DOHH2 (cell line): ENCODE data around the gene TXNRD2.
"Not testable (repeated sequence)": the region's sequence is repeated elsewhere in the genome, so short reads cannot be mapped to it uniquely, and the experiment has no call there.

Experiments
- H3F3A ChIP-seq: fragments of 200-600 bp; sonication (generic), shearing (Covaris generic); 2 replicates; pipeline ENCODE4 v1.6.0; 2016; ENCODE audit warnings: antibody characterized with exemption, mild to moderate bottlenecking; ENCODE audit not compliant: control insufficient read depth, insufficient read depth
- H3K27ac ChIP-seq: fragments of 200-600 bp; sonication (generic); 2 replicates; pipeline ENCODE4 v1.5.1; 2014; ENCODE audit warnings: low read depth, mild to moderate bottlenecking, low read length, moderate library complexity
- H3K27me3 ChIP-seq: fragments of 200-600 bp; sonication (generic); 2 replicates; pipeline ENCODE4 v1.6.1; 2014; ENCODE audit warnings: mild to moderate bottlenecking, low read length, mixed read lengths; ENCODE audit not compliant: control insufficient read depth
- H3K36me3 ChIP-seq: fragments of 200-600 bp; sonication (generic); 2 replicates; pipeline ENCODE4 v1.6.1; 2014; ENCODE audit warnings: mild to moderate bottlenecking, low read length, moderate library complexity, mixed read lengths; ENCODE audit not compliant: control insufficient read depth
- H3K4me1 ChIP-seq: fragments of 200-600 bp; sonication (generic); 2 replicates; pipeline ENCODE4 v1.6.1; 2014; ENCODE audit warnings: mild to moderate bottlenecking, low read length, mixed read lengths; ENCODE audit not compliant: control insufficient read depth
- H3K4me2 ChIP-seq: fragments of 200-600 bp; sonication (generic); 2 replicates; pipeline ENCODE4 v1.6.0; 2014; ENCODE audit warnings: mild to moderate bottlenecking, low read length, moderate library complexity
- H3K4me3 ChIP-seq: fragments of 200-600 bp; sonication (generic); 2 replicates; pipeline ENCODE4 v1.5.1; 2014; ENCODE audit warnings: mild to moderate bottlenecking, low read length, mixed read lengths
- H3K79me2 ChIP-seq: fragments of 200-600 bp; sonication (generic); 2 replicates; pipeline ENCODE4 v1.6.1; 2014; ENCODE audit warnings: mild to moderate bottlenecking, low read length, mixed read lengths; ENCODE audit not compliant: control insufficient read depth
- H3K9me2 ChIP-seq: fragments of 200-600 bp; sonication (generic); replicated peaks from 2 replicates; pipeline ENCODE4 v1.6.1; 2014; ENCODE audit warnings: mild to moderate bottlenecking, low read length, mixed read lengths; ENCODE audit not compliant: control insufficient read depth
- H3K9me3 ChIP-seq: fragments of 200-600 bp; sonication (generic); 2 replicates; pipeline ENCODE4 v1.6.1; 2014; ENCODE audit warnings: antibody characterized with exemption, low read length, mixed read lengths; ENCODE audit not compliant: control insufficient read depth, insufficient read depth
- H4K20me1 ChIP-seq: fragments of 200-600 bp; sonication (generic); 2 replicates; pipeline ENCODE4 v1.6.0; 2014; ENCODE audit warnings: low read depth, mild to moderate bottlenecking, antibody characterized with exemption, low read length, moderate library complexity; ENCODE audit not compliant: control insufficient read depth, insufficient read depth
- EZH2phosphoT487 ChIP-seq: fragments of 200-600 bp; sonication (generic); IDR thresholded peaks from 2 replicates; pipeline ENCODE4 v1.6.1; 2017; ENCODE audit warnings: borderline replicate concordance, mild to moderate bottlenecking, antibody characterized with exemption, low read length, moderate library complexity, mixed read lengths
- TF ChIP-seq, protein P1 (sequence below): fragments of 200-600 bp; sonication (generic); IDR thresholded peaks from one replicate; pipeline ENCODE4 v1.5.1; 2014; ENCODE audit warnings: antibody characterized with exemption, mild to moderate bottlenecking, low read depth, low read length; ENCODE audit not compliant: poor library complexity, severe bottlenecking

The TXNRD2 gene

DNA sequence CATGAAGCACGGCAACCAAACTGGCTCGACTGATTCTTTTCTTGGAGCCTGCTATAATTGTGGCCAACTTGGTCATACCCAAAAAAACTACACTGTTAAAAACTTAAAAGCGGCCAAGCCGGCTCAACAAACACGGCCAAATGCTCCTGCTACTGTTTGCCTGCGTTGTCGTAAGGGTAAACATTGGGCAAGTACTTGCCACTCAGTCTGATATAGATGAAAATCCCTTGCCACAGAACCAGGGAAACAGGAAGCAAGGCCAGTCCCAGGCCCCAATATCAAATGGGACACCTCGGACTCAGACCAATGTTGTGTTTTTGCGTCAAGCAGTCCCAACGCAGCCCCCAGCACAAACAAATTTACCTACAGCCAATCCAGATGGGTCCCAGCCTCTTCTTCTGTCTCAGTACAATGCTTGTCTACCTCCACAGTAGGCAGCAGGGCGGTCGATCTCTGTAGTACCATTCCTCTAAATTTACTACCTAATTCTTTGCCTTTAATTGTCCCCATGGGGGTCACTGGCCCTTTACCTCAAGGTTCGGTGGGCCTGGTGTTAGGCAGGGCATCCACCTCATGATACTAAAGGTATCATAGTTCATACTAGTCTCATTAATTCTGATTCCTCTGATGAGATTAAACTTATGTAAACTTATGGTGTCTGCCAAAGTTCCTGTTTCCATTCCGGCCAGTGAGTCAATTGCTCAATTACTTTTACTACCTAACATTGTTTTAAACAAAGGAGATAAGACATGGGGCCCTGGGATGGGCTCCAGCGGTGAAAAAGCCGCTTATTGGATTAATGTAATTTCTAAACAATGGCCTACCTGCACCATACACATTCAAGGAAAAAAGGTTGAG is 3.8 kb downstream of the TXNRD2 start:
- TF ChIP-seq, protein P1, sequence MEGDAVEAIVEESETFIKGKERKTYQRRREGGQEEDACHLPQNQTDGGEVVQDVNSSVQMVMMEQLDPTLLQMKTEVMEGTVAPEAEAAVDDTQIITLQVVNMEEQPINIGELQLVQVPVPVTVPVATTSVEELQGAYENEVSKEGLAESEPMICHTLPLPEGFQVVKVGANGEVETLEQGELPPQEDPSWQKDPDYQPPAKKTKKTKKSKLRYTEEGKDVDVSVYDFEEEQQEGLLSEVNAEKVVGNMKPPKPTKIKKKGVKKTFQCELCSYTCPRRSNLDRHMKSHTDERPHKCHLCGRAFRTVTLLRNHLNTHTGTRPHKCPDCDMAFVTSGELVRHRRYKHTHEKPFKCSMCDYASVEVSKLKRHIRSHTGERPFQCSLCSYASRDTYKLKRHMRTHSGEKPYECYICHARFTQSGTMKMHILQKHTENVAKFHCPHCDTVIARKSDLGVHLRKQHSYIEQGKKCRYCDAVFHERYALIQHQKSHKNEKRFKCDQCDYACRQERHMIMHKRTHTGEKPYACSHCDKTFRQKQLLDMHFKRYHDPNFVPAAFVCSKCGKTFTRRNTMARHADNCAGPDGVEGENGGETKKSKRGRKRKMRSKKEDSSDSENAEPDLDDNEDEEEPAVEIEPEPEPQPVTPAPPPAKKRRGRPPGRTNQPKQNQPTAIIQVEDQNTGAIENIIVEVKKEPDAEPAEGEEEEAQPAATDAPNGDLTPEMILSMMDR, result no peak
- TF ChIP-seq EZH2phosphoT487, result no peak
- H3K9me3 ChIP-seq, result no peaks in the 10 kb centered on the region
- H4K20me1 ChIP-seq, result no peaks in the 10 kb centered on the region
- H3K4me3 ChIP-seq, result no peak overlapping the region
- no peak overlapping the region for H3K4me2 ChIP-seq
- peaks cover 17% of the 10 kb centered on the region for H3K4me1 ChIP-seq
- peaks cover 20% of the 10 kb centered on the region for H3K79me2 ChIP-seq
- H3K27me3 ChIP-seq, result no peaks in the 10 kb centered on the region
- H3K9me2 ChIP-seq, result no peaks in the 10 kb centered on the region
- H3K27ac ChIP-seq, result no peak overlapping the region
- H3K36me3 ChIP-seq, result peaks cover 11% of the 10 kb centered on the region
- no peaks in the 10 kb centered on the region for H3F3A ChIP-seq

DNA sequence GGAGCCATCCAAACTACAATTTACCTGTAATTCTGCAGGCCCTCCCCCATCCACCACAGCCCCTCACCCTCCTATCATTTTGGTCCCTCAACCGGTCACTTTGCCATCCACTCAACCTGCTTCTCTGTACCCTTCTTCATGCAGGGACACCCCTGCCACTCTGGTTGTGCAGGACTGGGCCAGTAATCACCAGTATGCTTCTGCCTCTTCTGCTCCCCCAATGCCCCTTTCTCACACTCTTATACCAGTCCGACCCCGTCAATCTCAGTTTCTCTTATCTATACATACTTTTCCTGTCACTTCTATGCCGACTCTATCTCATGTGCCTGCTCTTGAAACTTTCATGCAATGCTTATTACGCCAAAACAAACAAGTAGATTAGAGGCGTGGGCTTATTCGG is 5.1 kb downstream of the TXNRD2 start:
- Histone ChIP-seq H3K27ac (no peak overlapping the region), H4K20me1 (no peaks in the 10 kb centered on the region), H3K79me2 (peaks cover 7% of the 10 kb centered on the region; the same call in 1 of the 2 replicates), H3K4me2 (no peak overlapping the region), H3K9me2 (no peaks in the 10 kb centered on the region), H3K4me3 (no peak overlapping the region), H3F3A (no peaks in the 10 kb centered on the region), H3K9me3 (no peaks in the 10 kb centered on the region), H3K36me3 (no peaks in the 10 kb centered on the region), H3K4me1 (peaks cover 14% of the 10 kb centered on the region), H3K27me3 (no peaks in the 10 kb centered on the region)
- no peak for TF ChIP-seq EZH2phosphoT487
- TF ChIP-seq, protein P1, result no peak

GRCh38 chr22:19935123-19935718 is 6.4 kb downstream of the TXNRD2 start:
- not testable (repeated sequence) for H3K27ac ChIP-seq, H3K4me3 ChIP-seq, H3K79me2 ChIP-seq, H3K9me3 ChIP-seq, H3K36me3 ChIP-seq, H3K27me3 ChIP-seq, H3K4me1 ChIP-seq, H3K4me2 ChIP-seq, H3F3A ChIP-seq, H4K20me1 ChIP-seq, H3K9me2 ChIP-seq
